GM19240 (cell line): ENCODE data around the gene WBP2.
"Not testable (repeated sequence)": the region's sequence is repeated elsewhere in the genome, so short reads cannot be mapped to it uniquely, and the experiment has no call there.

Experiments used
- DNase-seq: peaks from one replicate; pipeline ENCODE4 v3.0.0; 2011; ENCODE audit warnings: low spot score; ENCODE audit not compliant: insufficient read length

The WBP2 gene

DNA sequence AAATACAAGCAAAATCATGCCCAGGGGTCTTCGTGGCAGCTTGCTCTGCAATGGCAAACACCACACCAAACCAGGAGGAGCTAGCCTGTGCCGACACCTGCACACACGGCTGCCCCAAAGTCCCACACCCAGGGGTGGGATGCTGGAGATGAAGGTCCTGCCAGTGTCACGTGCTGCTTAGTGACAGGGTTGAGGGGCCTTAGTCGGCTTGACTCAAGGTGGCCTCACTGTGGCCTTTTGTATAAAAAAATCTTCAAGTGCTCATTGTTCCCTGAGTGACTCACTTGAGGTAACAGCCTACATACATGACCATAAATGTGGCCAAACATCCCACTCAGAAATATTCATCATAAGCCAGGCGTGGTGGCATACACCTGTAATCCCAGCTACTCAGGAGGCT lies 34.3 kb upstream of the WBP2 start:
- DNase-seq, result no peak

- no peak for DNase-seq
Observed at GRCh38 chr17:75888484-75888883, 33.3 kb upstream of the WBP2 start.

- DNase-seq, result not testable (repeated sequence)
Observed at GRCh38 chr17:75885860-75886259, 30.7 kb upstream of the WBP2 start.

DNA sequence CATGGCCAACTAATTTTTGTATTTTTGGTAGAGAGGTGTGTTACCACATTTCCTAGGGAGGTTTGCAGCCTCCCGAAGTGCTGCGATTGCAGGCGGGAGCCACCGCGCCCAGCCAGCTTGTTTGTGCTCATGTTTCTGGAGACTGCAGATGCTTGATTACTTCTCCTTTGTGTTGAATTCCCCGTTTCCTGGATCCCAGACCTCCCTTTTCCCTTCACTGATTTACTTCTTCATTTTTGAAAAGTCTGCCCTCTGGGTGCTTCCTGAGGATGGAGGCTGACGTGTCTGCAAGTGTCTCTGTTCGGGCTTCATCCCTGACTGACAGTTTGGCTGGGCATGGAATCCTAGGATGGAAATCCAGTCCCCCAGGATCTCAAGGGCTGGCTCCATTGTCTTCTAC lies 30.3 kb upstream of the WBP2 start:
- DNase-seq, result no peak

DNA sequence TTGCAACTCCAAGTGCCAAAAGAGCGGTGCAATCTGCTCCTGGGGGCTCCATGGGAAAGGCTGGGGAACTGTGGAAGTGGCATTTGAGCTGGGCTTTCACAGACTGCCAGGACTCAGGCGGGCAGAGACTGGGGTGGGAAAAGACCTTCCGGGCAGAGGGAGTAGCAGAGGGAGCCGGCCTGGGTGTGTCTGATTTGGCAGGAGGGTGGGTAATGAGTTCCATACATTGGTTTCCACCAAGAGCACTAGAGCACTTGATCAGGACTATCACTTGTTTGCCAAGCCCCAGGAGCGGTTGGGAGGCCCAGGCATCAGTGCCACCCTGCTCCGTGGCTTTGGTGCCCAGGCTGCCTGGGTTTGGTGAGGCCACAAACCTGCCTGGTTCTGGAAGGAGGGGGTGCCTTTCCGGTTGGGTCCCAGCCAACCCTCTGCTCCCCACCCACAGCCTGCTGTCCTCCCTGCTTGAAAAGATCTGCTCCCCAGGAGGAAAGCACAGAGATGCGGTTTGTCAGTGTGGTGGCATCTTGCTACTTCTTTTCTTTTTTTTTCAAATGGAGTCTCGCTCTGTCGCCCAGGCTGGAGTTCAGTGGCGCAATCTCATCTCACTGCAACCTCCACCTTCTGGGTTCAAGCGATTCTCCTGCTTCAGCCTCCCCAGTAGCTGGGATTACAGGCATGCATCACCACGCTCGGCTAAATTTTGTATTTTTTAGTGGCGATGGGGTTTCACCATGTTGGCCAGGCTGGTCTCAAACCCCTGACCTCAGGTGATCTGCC lies 26.7 kb upstream of the WBP2 start:
- no peak for DNase-seq

GRCh38 chr17:75880266-75880665 lies 25.1 kb upstream of the WBP2 start:
- DNase-seq, result no peak

- no peak for DNase-seq
Observed at GRCh38 chr17:75878174-75878998, 23.3 kb upstream of the WBP2 start, which contains the start of gene TRIM47. Gene TRIM47 (minus strand): TSS chr17:75878581. CDS start chr17:75878548, 33 bp downstream.

- DNase-seq, result peak; percentile 63
Observed at GRCh38 chr17:75877752-75878173, 22.6 kb upstream of the WBP2 start.

GRCh38 chr17:75876938-75877751 lies 22.0 kb upstream of the WBP2 start:
- no peak for DNase-seq

GRCh38 chr17:75876190-75876937 lies 21.2 kb upstream of the WBP2 start:
- DNase-seq, result peak; percentile 46

DNA sequence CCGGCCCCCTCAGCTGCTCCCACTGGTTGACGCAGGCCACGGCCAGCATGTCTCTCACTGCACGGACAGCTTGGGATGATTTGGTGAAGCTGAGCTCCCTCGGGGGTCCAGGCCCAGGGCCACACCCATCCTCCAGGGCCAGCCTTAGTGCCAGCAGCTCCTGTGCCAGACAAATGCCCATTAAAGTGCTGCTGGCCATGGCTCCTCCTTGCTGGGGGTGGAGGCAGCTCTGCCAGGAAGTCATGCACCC lies 20.7 kb upstream of the WBP2 start:
- DNase-seq, result no peak

- no peak for DNase-seq
Observed at GRCh38 chr17:75875182-75875939, 20.2 kb upstream of the WBP2 start.

DNA sequence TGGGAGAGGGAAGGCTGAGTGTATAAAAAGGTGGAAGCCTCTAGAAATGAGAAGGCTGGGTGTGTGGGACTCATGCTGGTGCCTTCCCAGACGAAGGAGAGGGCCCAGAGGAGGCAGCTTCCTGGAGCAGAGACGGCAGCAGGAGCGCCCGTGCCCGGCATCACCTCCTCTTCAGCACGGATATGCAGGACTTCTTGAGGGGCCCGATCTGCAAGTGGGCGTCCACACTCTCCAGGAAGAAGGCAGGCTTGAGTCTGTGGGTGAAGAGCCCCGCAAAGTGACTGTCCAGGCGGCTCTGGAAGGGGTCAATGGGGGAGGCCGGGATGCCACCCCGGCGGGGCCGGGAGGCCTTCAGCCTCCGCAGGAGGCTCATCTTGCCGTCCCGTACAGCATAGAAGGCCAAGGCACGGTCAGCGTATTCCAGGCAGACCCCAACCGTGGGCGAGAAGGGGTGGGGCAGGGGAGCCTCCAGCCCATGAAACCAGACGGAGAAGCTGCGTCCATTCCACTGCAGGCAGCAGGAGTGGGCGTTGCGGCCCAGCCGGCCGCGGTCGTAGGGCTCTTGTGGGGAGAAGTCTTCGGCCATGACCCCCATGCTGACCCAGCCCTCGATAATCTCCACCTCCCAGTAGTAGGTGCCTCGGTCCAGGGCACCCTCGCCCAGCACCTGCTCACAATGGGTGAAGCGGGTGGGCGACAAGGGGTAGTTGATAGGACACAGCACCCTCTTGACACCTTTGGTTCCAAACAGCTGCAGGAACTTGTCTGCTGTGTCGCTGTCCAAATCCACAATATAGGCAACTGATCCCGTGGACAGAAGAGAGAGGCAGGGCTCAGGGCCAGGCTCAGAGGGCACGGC lies 19.4 kb upstream of the WBP2 start:
- no peak for DNase-seq

- DNase-seq, result no peak
Observed at GRCh38 chr17:75873587-75874322, 18.6 kb upstream of the WBP2 start.

GRCh38 chr17:75872434-75873351 lies 17.6 kb upstream of the WBP2 start:
- DNase-seq, result no peak

- not testable (repeated sequence) for DNase-seq
Observed at GRCh38 chr17:75870228-75870627, 15.1 kb upstream of the WBP2 start.

- no peak for DNase-seq
Observed at GRCh38 chr17:75869282-75870141, 14.4 kb upstream of the WBP2 start.
